ENCODE results near the gene COL8A1.
"Not testable (repeated sequence)": the region's sequence is repeated elsewhere in the genome, so short reads cannot be mapped to it uniquely, and the experiment has no call there.

COL8A1 gene

GRCh38 chr3:99638167-99638948, at the start of gene COL8A1:
TSS of gene COL8A1 (plus strand) at chr3:99638594. CDS start at chr3:99790683, 152,089 bp downstream.
- peak; percentile 72 for DNase-seq

- DNase-seq, result not testable (repeated sequence)
These were observed 49.2 kb upstream of the COL8A1 start for GRCh38 chr3:99589168-99589567.

GRCh38 chr3:99599894-99600293, 38.5 kb upstream of the COL8A1 start:
- no peak for DNase-seq

- DNase-seq, result no peak
These were observed 36.9 kb upstream of the COL8A1 start for GRCh38 chr3:99601515-99601914.

GRCh38 chr3:99602183-99602582, 36.2 kb upstream of the COL8A1 start:
- DNase-seq, result no peak

GRCh38 chr3:99607151-99607550, 31.2 kb upstream of the COL8A1 start:
- no peak for DNase-seq

GRCh38 chr3:99614768-99615167, 23.6 kb upstream of the COL8A1 start:
- no peak for DNase-seq

- no peak for DNase-seq
These were observed 18.2 kb upstream of the COL8A1 start for GRCh38 chr3:99620077-99620767.

GRCh38 chr3:99620976-99621375, 17.4 kb upstream of the COL8A1 start:
- DNase-seq, result no peak

GRCh38 chr3:99624496-99625236, 13.7 kb upstream of the COL8A1 start:
- DNase-seq, result no peak

GRCh38 chr3:99625237-99625622, 13.2 kb upstream of the COL8A1 start:
- DNase-seq, result no peak

- DNase-seq, result no peak
These were observed 12.6 kb upstream of the COL8A1 start for GRCh38 chr3:99625643-99626416.

- no peak for DNase-seq
These were observed 12.0 kb upstream of the COL8A1 start for GRCh38 chr3:99626417-99626788.

- DNase-seq, result no peak
These were observed 11.2 kb upstream of the COL8A1 start for GRCh38 chr3:99627062-99627826.

- no peak for DNase-seq
These were observed 7.6 kb upstream of the COL8A1 start for GRCh38 chr3:99630815-99631214.

- no peak for DNase-seq
These were observed 4.4 kb upstream of the COL8A1 start for GRCh38 chr3:99633887-99634558.

- no peak for DNase-seq
These were observed 3.5 kb upstream of the COL8A1 start for GRCh38 chr3:99634881-99635280.

GRCh38 chr3:99635348-99635747, 3.0 kb upstream of the COL8A1 start:
- DNase-seq, result no peak

- no peak for DNase-seq
These were observed 1.4 kb upstream of the COL8A1 start for GRCh38 chr3:99637016-99637367.

GRCh38 chr3:99637368-99638111, 854 bp upstream of the COL8A1 start:
- DNase-seq, result peak; percentile 44

GRCh38 chr3:99639579-99639978, 1.2 kb downstream of the COL8A1 start:
- no peak for DNase-seq
